DMS153 treated with DMSO at 0.1 percent for 48 hours (cell line): ENCODE data around the gene NAA50.
A peak's percentile ranks its signal among the peaks of the same experiment; 100 is the strongest.

Experiments used
- DNase-seq: peaks from one replicate; lab custom pipeline; 2025; ENCODE audit not compliant: unreplicated experiment; lab: John Stamatoyannopoulos, UW

The NAA50 gene

GRCh38 chr3:113745756-113746547, at the start of gene NAA50:
Gene NAA50, minus strand, starts transcription at chr3:113746249. Its CDS starts 300 bp downstream, at chr3:113745949.
- DNase-seq: peak; percentile 76

GRCh38 chr3:113795693-113796092, 49.6 kb upstream of the NAA50 start:
- no peak for DNase-seq

- no peak for DNase-seq
These were observed 48.5 kb upstream of the NAA50 start for GRCh38 chr3:113794526-113794925.

GRCh38 chr3:113791381-113791780, 45.3 kb upstream of the NAA50 start:
- no peak for DNase-seq

GRCh38 chr3:113783980-113784379, 37.9 kb upstream of the NAA50 start:
- no peak for DNase-seq

GRCh38 chr3:113783463-113783862, 37.4 kb upstream of the NAA50 start:
- DNase-seq: no peak

GRCh38 chr3:113776564-113776963, 30.5 kb upstream of the NAA50 start:
- DNase-seq: no peak

- DNase-seq: no peak
These were observed 29.5 kb upstream of the NAA50 start for GRCh38 chr3:113775516-113775915.

GRCh38 chr3:113773381-113773780, 27.3 kb upstream of the NAA50 start:
- DNase-seq: no peak

- no peak for DNase-seq
These were observed 25.9 kb upstream of the NAA50 start for GRCh38 chr3:113771993-113772392.

- DNase-seq: no peak
These were observed 23.5 kb upstream of the NAA50 start for GRCh38 chr3:113769551-113769950.

- no peak for DNase-seq
These were observed 18.6 kb upstream of the NAA50 start for GRCh38 chr3:113764698-113765097.

GRCh38 chr3:113758389-113759024, 12.5 kb upstream of the NAA50 start:
- no peak for DNase-seq

- DNase-seq: no peak
These were observed 8.6 kb upstream of the NAA50 start for GRCh38 chr3:113754494-113755159.

GRCh38 chr3:113753376-113753985, 7.4 kb upstream of the NAA50 start:
- DNase-seq: no peak

- no peak for DNase-seq
These were observed 5.1 kb upstream of the NAA50 start for GRCh38 chr3:113751141-113751540.

GRCh38 chr3:113747283-113748046, 1.4 kb upstream of the NAA50 start:
- no peak for DNase-seq

GRCh38 chr3:113746548-113747282, 666 bp upstream of the NAA50 start, which contains the start of gene ATP6V1A:
Gene ATP6V1A, plus strand, starts transcription at chr3:113747035. Its CDS starts 31,719 bp downstream, at chr3:113778754.
- DNase-seq: peak; percentile 97

- peak; percentile 45 for DNase-seq
These were observed 901 bp downstream of the NAA50 start for GRCh38 chr3:113744941-113745755.
